GM12874 (cell line): ENCODE measurements around the gene PPIL1.

Experiments
- TF ChIP-seq, protein P1 (sequence below): IDR thresholded peaks from 2 replicates; pipeline ENCODE4 v1.5.1; 2011; ENCODE audit warnings: low read depth, mild to moderate bottlenecking, control low read depth, low read length, moderate library complexity; ENCODE audit not compliant: insufficient read depth

The PPIL1 gene

DNA sequence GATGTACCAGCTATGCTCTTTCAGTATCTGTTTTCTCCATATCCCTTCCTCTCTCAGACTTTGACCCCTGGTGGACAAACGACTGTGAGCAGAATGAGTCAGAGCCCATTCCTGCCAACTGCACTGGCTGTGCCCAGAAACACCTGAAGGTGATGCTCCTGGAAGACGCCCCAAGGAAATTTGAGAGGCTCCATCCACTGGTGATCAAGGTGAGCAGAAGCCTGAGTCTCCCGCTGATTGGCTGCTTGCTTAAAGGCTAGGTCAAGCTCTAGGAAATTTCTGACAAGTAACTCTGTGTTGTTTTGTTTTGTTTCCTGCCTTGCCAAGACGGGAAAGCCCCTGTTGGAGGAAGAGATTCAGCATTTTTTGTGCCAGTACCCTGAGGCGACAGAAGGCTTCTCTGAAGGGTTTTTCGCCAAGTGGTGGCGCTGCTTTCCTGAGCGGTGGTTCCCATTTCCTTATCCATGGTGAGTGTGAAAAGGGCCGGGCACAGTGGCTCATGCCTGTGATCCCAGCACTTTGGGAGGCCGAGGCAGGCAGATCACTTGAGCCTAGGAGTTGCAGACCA lies 39.7 kb upstream of the PPIL1 start:
- TF ChIP-seq, protein P1, sequence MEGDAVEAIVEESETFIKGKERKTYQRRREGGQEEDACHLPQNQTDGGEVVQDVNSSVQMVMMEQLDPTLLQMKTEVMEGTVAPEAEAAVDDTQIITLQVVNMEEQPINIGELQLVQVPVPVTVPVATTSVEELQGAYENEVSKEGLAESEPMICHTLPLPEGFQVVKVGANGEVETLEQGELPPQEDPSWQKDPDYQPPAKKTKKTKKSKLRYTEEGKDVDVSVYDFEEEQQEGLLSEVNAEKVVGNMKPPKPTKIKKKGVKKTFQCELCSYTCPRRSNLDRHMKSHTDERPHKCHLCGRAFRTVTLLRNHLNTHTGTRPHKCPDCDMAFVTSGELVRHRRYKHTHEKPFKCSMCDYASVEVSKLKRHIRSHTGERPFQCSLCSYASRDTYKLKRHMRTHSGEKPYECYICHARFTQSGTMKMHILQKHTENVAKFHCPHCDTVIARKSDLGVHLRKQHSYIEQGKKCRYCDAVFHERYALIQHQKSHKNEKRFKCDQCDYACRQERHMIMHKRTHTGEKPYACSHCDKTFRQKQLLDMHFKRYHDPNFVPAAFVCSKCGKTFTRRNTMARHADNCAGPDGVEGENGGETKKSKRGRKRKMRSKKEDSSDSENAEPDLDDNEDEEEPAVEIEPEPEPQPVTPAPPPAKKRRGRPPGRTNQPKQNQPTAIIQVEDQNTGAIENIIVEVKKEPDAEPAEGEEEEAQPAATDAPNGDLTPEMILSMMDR, result no peak

DNA sequence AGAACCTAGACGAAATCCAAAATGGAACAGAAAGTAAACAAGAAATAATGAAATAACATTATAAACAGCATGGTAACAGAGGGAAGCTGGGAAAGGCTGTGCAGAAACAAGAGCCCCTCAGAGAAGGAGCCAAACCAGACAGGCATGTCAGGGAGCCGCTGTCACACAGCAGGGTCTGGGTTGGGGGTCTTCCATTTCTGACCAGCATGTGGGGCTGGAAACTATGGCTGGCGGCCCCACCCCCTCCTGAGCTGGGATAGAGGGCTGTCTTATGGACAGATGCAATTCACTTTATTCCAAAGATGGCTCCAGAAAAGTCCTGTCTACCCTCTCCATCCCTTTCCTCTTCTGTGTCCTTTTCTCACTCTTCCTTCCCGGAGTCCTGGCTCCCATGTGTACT lies 38.5 kb upstream of the PPIL1 start:
- TF ChIP-seq, protein P1, result no peak

DNA sequence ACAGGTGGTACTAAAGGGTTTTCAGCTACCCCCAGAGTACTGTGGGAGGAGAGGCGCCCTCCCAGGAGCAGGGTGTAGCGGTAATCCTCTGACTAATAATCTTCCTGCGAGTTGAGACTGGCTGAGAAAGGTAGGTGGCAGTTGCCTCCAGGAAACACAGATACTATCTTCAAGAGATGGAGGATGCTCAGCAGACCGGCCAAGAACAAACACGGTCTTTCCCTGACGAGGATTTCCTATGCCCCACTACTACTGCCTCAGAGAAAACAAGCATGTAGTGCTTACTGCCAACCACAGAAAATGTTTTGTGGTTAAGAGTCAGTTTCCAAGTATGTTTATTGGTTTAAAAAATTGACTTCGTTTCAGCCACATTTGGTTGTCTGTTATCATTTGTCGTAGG lies 38.0 kb upstream of the PPIL1 start:
- TF ChIP-seq, protein P1, result no peak

DNA sequence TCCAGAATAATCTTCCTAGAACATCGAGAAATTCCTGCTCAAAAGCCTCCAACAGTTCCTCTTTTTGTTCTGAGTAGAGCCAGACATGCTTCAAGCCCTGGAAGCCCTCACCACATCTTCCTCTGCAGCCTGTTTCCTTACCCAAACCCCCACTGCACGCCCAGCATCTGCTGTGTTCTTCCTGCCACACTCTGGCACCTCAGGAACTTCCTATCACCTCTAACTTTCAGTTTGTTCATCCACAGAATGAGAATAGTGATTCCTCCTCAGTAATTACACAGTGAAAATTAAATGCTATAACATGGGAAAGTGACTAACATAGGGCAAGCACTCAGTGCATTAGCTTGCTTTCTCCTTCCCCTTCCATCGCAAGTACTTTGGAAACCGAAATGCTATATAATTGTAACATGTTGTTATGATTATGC lies 37.4 kb upstream of the PPIL1 start:
- TF ChIP-seq, protein P1, result no peak

DNA sequence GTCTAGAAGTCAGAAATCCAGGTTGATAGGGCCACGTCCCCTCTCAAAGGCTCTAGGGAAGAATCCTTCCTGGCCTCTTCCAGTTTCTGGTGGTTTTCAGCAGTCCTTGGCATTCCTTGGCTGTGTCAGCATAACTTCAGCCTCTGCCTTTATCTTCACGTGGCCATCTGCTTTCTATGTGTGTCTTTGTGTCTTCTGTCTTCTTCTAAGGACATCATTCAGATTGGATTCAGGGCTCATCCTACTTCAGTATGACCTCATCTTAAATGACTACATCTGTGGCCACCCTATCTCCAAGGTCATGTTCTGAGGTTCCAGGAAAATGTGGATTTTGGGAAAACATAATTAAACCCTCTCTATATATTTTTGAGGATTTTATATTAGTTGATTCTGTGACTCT lies 34.1 kb upstream of the PPIL1 start:
- TF ChIP-seq, protein P1, result no peak

DNA sequence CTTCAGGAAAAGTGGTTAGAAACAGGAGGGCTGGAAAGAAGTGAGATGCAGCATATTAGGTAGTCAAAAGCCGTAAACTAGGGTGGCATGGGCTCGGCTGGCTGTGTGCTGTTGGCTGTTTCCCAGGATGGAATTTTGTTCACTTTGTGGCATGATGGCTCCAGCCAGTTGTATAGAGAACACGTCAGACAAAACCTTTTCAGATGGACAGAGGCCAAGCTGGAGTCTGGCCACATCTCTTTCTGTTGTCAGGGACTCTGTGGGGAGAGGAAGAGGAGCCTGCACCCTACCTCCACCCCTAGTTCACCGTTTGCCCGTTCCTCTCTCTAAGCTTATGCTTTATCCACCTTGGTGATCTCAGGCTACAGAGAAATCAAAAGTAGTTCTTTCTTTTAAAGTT lies 33.2 kb upstream of the PPIL1 start:
- TF ChIP-seq, protein P1, result no peak

DNA sequence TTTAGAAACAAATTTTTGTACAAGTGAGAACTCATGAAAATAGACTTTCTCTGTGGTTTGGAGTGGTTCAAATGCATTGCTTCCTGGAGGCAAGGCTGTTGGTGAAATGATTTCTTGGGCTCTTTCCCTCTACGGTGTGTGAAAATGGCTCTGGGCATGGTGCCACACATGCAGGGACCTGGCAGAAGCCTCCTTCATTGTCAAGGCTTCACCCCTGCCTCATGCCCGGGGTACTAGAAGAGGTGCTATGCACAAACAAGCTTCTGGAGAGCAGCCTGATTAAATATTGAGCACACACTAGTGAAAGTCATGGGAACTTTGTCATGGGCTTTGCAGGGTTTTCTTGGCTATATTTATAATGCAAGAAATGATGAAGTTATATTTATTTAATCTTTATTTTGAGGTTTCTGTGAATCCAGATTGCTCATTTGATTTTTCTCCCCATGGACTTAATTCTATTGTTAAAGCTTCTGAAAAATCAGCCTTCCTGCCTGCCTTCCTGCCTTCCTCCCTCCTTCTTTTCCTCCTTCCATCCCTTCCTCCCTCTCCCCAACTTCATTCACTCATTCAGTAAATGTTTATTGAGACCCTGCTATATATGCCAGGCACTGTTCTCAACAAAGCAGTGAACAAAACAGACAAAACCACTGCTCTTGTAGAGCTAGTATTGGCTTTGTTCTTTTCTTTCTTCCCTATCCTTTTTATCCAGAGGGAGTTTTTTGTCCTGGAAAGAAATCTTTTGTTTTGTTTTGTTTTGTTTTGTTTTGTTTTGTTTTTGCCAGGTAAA lies 32.1 kb upstream of the PPIL1 start:
- TF ChIP-seq, protein P1, result no peak
